ENCODE data around the gene DMTF1. TPM values are rescaled to one million over a fixed set of nuclear protein-coding genes. Genes with fewer than 3 reads are reported as not detected.

The DMTF1 gene
- total and polyA plus RNA-seq, 10 of the 15 experiments (the other 5 are each of a cell fraction or from before 2014, with no cell fraction given), result 24.3 to 191 (median 72.0) TPM

GRCh38 chr7:87152897-87153641, 816 bp downstream of the DMTF1 start (continued):
- TF ChIP-seq ZNF592 (IDR thresholded peaks at IDR 0.05), result no peak
- no peak for TF ChIP-seq E2F8 (IDR thresholded peaks at IDR 0.05; ENCODE audit: low read depth, partially characterized antibody)
- TF ChIP-seq MTA3 (IDR thresholded peaks at IDR 0.05; ENCODE audit: borderline replicate concordance, low read length), result no peak
- 0 out of 2 replicates have a peak, but pooled peaks have one; percentile 25 for TF ChIP-seq MTA2 (IDR thresholded peaks at IDR 0.05; ENCODE audit: low read depth)
- no peak for TF ChIP-seq ZNF274 (IDR thresholded peaks at IDR 0.05; ENCODE audit: insufficient read depth, insufficient read length)
- TF ChIP-seq HSF1 (IDR thresholded peaks at IDR 0.05; ENCODE audit: low read depth, low read length), result no peak
- TF ChIP-seq MEF2A (IDR thresholded peaks at IDR 0.05; ENCODE audit: insufficient read depth, low read depth, low read length), result peak; percentile 68; the same call in 1 of the 2 replicates
- no peak for TF ChIP-seq ATF7 (IDR thresholded peaks at IDR 0.05; ENCODE audit: low read depth)
- no peak for TF ChIP-seq NR2C2 (IDR thresholded peaks at IDR 0.05; ENCODE audit: borderline replicate concordance, control insufficient read depth, insufficient read length, low read depth)
- no peak for TF ChIP-seq HDGF (IDR thresholded peaks at IDR 0.05)
- no peak for TF ChIP-seq ZBTB4 (CRISPR knock-in tag; IDR thresholded peaks at IDR 0.05)
- TF ChIP-seq SIN3A (IDR thresholded peaks at IDR 0.05; ENCODE audit: low read depth, low read length), result 0 out of 2 replicates have a peak, but pooled peaks have one; percentile 15
- peak; percentile 51 for TF ChIP-seq SKIL (IDR thresholded peaks at IDR 0.05; ENCODE audit: low read depth, poor library complexity, severe bottlenecking)
- TF ChIP-seq NFIC (IDR thresholded peaks at IDR 0.05; ENCODE audit: low read depth, low read length), result peak; percentile 30; the same call in 1 of the 2 replicates
- no peak for TF ChIP-seq NR2F1 (conservative IDR thresholded peaks at IDR 0.05)

Data from GM12878 (cell line).